Right renal cortex interstitium (tissue), 3 donors: Measurements from ENCODE around the gene CDH12. TPM values are rescaled to one million over a fixed set of nuclear protein-coding genes. Genes with fewer than 3 reads are reported as not detected.

Experiments used
- DNase-seq, 3 donors: peaks; one replicate each; pipeline ENCODE4 v3.0.0-alpha.2; 2013; ENCODE audit warnings: low read depth in 3 of 3, low spot score in 2 of 3
- polyA plus RNA-seq, 3 donors: library from polyadenylated mRNA; unstranded; fragments of 120-200 nt; gene quantifications; one replicate each; pipeline ENCODE4 v1.2.1, GENCODE V29; 2013; ENCODE audit not compliant: insufficient read length in 3 of 3

CDH12 gene
- polyA plus RNA-seq, 3 donors, result 6.8 to 9.4 (median 7.4) TPM

DNA sequence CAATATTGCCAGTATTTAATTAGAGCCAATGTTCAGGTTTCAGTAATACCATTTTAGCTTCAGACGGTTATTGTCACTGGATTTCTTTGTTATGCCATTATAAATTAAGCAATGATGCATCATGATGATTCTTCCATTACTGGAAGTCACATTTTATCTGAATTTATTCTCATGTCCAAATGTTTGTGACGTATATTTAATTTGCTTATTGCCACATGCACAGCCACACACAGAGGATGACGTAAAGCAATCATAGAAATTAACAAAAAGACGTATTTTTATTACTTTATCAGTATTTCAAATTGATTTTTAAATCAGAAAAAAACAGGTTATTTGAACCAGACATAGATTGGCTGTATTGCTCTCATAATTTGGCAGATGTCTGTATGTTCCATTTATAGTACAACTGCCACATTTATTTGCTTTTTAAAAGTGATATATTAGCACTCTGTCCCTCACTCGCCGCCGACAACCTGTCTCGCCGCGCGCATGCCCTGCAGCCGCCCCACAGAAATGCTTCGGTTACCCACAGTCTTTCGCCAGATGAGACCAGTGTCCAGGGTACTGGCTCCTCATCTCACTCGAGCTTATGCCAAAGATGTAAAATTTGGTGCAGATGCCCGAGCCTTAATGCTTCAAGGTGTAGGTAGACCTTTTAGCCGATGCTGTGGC lies 970.9 kb downstream of the CDH12 start:
- DNase-seq, result no peak

- no peak for DNase-seq
These were observed 973.0 kb downstream of the CDH12 start for GRCh38 chr5:21880164-21880563.

- DNase-seq, result no peak
These were observed 990.2 kb downstream of the CDH12 start for GRCh38 chr5:21862986-21863385.

DNA sequence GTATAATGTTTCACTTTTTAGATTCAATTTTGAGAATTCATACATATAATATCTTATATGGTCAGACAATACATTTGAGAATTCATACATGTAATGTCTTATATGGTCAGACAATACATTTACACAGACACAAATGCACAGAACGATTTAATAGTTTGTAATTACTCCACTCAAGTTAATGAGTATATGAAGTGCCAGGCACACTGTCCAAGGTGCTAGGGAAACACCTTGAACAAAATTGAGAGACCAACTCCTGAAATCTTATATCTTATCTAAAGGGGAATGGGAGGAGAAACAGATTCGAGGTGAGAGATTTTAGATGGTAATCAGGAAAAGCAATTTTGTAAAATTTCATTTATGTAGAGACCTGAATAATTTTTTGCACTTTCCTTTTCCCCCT lies 994.7 kb downstream of the CDH12 start:
- no peak for DNase-seq

DNA sequence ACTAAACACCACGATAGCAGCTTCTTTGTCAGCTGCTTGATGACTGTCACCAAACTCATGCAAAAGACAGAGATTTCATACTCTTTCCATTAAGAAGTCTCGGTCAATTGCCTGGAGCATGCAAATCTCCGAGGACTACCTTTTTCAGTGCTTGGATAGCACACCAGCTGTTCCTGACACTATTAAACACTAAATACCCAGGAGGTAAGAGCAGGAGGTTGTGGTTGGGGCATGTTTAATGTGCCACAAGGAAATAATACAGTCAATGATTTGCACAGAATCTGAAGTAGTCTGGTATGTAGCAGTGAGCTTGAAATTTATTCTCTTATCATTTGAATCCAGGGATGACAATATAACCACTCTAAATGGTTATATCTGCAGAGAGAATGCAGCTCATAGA lies 996.2 kb downstream of the CDH12 start:
- no peak for DNase-seq

DNA sequence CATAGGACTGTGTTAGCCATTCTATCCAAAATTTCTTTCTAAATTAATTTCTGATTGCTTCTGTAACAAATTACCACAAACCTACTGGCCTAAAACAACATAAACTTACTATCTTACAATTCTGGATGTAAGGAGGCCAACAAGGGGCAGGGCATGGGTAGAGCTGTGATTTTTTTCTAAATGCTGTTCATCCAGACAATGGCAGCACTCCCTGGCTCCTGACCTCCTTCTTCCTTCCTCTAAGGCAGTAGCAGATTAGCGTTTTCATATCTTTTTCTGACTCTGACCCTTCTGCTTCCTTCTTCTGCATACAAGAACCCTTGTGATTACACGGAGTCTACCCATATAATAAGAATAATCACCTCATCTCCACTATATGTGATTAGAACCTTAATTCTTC lies 1005.8 kb downstream of the CDH12 start:
- no peak for DNase-seq

GRCh38 chr5:21844960-21845359 lies 1008.2 kb downstream of the CDH12 start:
- DNase-seq, result no peak

GRCh38 chr5:21834863-21835262 lies 1018.3 kb downstream of the CDH12 start:
- DNase-seq, result no peak

- DNase-seq, result no peak
These were observed 1021.9 kb downstream of the CDH12 start for GRCh38 chr5:21831145-21831787.

DNA sequence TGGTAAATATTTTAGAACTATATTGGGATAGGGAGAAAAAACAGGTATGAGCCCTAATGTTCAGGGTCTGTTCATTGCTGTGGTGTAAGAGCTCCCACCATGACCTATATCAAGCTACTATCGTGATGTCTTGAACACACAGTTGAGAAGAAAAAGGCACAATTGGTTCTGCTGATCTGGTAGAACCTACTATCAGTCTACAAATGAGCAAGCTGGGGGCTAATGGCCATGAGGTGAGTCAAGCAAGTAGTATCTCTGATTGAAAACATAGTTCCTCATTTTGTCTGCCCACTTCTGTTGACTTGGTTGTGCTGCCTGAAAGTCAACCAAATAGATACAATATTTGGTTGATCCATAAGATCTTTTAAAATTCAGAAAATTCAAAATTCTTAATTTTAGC lies 1026.3 kb downstream of the CDH12 start:
- no peak for DNase-seq

- DNase-seq, result no peak
These were observed 1029.6 kb downstream of the CDH12 start for GRCh38 chr5:21823588-21823987.

DNA sequence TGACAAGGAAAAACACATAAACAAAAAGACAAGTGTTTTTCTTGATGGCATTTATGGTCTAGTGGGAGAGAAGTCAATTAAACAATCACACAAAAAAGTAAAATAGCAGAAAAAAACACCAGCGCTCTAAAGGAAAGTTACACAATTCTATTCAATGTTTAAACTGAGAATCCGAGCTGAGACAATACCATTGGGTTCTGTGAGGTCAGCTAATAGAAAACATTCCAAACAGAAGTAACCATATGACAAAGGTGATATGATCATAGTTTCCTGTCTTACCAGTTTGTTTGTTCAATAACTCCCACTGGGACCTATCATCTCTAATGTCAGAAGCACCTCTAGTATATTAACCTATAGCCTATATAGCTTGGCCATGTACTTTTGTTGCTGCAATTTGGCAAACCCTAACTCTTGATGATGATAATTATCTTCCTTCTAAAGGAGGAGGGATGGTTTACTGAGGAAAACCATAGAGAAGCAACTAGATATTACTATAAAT lies 1030.0 kb downstream of the CDH12 start:
- DNase-seq, result no peak

GRCh38 chr5:21820527-21820926 lies 1032.6 kb downstream of the CDH12 start:
- DNase-seq, result no peak

GRCh38 chr5:21818370-21818720 lies 1034.8 kb downstream of the CDH12 start:
- DNase-seq, result no peak

GRCh38 chr5:21817668-21818369 lies 1035.3 kb downstream of the CDH12 start:
- DNase-seq, result no peak

- no peak for DNase-seq
These were observed 1042.3 kb downstream of the CDH12 start for GRCh38 chr5:21810737-21811316.

DNA sequence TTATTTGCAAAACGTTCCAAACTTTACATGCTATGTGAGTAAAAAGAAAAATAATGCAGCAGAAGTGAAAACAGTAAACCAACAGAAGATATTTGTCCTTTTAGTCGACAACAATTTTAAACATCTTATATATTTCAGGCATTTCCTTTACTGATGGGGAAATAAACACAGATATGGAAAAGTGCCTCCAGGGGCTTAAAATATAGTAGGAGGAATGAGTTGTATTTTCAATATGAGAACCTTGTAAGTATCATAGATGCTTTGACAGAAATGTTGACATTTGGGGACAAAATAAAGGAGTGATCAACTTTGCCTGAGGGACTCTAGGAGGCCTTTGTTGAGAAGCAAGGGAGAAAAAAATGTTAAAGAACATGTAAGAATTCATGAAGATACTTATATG lies 1043.5 kb downstream of the CDH12 start:
- no peak for DNase-seq

GRCh38 chr5:21807953-21808352 lies 1045.2 kb downstream of the CDH12 start:
- DNase-seq, result no peak

DNA sequence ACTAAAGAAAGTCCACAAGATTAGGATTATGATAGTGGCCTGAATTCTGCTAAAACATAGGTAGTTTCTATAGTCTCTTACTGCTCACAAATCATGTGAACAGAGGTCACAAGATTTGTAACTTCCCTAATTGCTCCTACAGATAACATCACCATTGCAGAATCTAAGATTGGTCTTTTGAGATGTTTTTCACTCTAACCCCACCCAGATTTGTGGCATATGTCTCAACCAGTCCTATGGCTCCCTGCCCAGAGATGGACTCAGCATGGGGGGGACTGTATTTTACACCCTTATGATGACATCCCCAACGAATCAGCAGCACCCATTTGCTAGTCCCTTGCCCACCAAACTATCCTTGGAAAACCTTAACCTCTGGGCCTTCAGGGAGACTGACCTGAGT lies 1046.2 kb downstream of the CDH12 start:
- DNase-seq, result no peak

- no peak for DNase-seq
These were observed 1046.9 kb downstream of the CDH12 start for GRCh38 chr5:21806271-21806670.

GRCh38 chr5:21802869-21803490 lies 1050.2 kb downstream of the CDH12 start:
- peak in 2 of 3 donors; percentile 19 to 20 for DNase-seq
